IPS DF 6.9 (cell line): Measurements from ENCODE around the gene BEX3.
A peak's percentile ranks its signal among the peaks of the same experiment; 100 is the strongest.
"Not testable (repeated sequence)": the region's sequence is repeated elsewhere in the genome, so short reads cannot be mapped to it uniquely, and the experiment has no call there.

Experiments
- DNase-seq: peaks from one replicate; pipeline ENCODE4 v3.0.0-alpha.2; 2013; ENCODE audit warnings: low read depth, low spot score
- H3K27ac ChIP-seq: one replicate; pipeline ENCODE4 v1.5.1; 2013; ENCODE audit warnings: low read length, control low read depth
- H3K27me3 ChIP-seq: 2 replicates; pipeline ENCODE4 v1.6.1; 2013; ENCODE audit warnings: mild to moderate bottlenecking, low read length; ENCODE audit not compliant: control insufficient read depth, insufficient read depth
- H3K36me3 ChIP-seq: 2 replicates; pipeline ENCODE4 v1.6.1; 2013; ENCODE audit warnings: low read length; ENCODE audit not compliant: control insufficient read depth, insufficient read depth
- H3K4me1 ChIP-seq: 2 replicates; pipeline ENCODE4 v1.6.1; 2013; ENCODE audit warnings: low read length; ENCODE audit not compliant: control insufficient read depth, insufficient read depth
- H3K4me3 ChIP-seq: 2 replicates; pipeline ENCODE4 v1.5.1; 2013; ENCODE audit warnings: mild to moderate bottlenecking, low read length
- H3K9me3 ChIP-seq: 2 replicates; pipeline ENCODE4 v1.6.1; 2013; ENCODE audit warnings: low read length, inconsistent platforms; ENCODE audit not compliant: control insufficient read depth, insufficient read depth
- WGBS: extraction: QIAGEN DNeasy Blood & Tissue Kit; methylation state at CpG from one replicate; pipeline ENCODE4 v1.1.7; 2013; ENCODE audit warnings: mixed read lengths, missing lambda C conversion rate; ENCODE audit not compliant: insufficient read length, insufficient coverage; 5-methylcytosine and 5-hydroxymethylcytosine counted together

BEX3 gene

DNA sequence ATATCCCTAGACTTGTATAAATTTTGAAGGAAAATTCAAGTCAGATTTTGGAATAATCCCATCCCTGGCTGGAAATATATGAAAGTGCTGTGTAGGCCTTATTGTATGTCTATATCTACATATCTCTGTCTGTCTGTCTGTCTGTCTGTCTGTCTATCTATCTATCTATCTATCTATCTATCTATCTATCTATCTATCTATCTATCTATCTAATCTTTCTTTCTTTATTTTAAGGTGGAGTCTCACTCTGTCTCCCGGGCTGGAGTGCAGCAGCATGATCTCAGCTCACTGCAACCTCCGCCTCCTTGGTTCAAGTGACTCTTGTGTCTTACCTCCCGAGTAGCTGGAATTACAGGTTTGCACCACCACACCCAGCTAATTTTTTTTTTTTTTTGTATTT, 16.7 kb upstream of the BEX3 start:
- not testable (repeated sequence) for H3K36me3 ChIP-seq, H3K9me3 ChIP-seq, H3K27me3 ChIP-seq, H3K4me1 ChIP-seq, DNase-seq, H3K27ac ChIP-seq, H3K4me3 ChIP-seq
- WGBS, result no CpG with 5 or more reads among the region's 3 CpGs

DNA sequence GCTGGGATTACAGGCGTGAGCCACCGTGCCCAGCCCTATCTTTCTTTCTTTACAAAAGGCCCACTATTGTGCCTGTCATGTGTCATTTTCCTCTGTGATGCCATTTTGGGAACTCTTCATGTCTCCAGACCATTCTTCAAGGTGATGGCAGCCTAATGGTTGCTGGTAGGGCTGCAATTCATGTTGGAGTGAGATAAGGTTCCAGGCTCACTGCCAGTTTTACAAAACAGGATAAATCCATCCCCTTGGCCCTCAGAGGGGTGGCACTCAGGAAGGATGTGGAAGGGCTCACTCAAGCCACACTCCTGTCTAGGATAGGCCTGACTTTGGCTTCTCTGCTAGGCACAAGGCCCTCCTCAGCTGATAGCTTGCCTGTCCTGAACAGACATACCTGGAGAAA, 16.2 kb upstream of the BEX3 start:
- no peak overlapping the region for H3K4me3 ChIP-seq
- H3K36me3 ChIP-seq, result no peaks in the 10 kb centered on the region
- no peaks in the 10 kb centered on the region for H3K27me3 ChIP-seq
- no CpG with 5 or more reads among the region's 2 CpGs for WGBS
- no peak overlapping the region for H3K27ac ChIP-seq
- DNase-seq, result no peak
- H3K4me1 ChIP-seq, result no peaks in the 10 kb centered on the region
- no peaks in the 10 kb centered on the region for H3K9me3 ChIP-seq

DNA sequence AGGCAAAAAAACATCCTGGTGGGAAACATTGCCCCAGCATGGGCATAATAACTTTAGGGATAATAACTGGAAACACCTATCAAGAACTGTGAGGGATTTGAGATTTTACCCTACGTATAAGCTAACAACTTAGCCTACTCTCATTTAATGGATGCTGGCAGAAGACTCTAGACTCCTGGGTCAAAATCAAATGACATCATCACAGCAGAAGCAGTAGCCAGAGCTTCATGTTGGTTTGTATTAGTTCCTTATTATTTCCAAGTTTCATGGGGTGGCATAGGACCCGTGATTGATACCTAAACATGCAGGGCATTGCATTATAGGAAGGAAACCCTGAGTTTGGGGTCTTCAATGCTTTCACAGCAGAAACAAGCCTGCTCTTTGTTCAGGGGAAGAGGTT, 15.4 kb upstream of the BEX3 start:
- H3K27me3 ChIP-seq, result no peaks in the 10 kb centered on the region

DNA sequence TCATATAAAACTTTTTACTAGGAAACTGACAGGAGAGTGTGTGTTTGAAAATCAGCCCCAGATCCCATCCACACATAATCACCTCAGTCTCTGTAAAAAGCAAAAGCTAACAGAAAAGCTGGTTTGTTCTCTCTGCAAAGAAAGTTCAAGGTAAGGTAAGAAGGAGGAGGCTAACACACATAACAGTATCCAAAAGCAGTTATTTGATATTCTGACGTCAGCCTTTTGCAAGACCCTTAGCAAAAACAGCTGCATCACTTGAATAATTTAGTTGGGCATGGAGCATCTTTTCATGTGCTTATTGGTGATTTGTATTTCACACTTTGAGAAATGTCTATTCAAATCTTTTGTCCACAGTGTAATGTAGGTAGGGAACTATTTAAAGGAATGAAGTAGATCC, 14.5 kb upstream of the BEX3 start:
- WGBS, result no CpG with 5 or more reads among the region's 1 CpG
- no peak overlapping the region for H3K27ac ChIP-seq
- H3K9me3 ChIP-seq, result no peaks in the 10 kb centered on the region
- H3K27me3 ChIP-seq, result no peaks in the 10 kb centered on the region
- H3K4me1 ChIP-seq, result no peaks in the 10 kb centered on the region
- no peak for DNase-seq
- H3K4me3 ChIP-seq, result no peak overlapping the region
- H3K36me3 ChIP-seq, result no peaks in the 10 kb centered on the region

More for the DNA sequence above, 15.4 kb upstream of the BEX3 start:
- Histone ChIP-seq H3K4me3 (no peak overlapping the region), H3K9me3 (no peaks in the 10 kb centered on the region), H3K4me1 (no peaks in the 10 kb centered on the region), H3K36me3 (no peaks in the 10 kb centered on the region), H3K27ac (no peak overlapping the region)
- no CpG with 5 or more reads among the region's 2 CpGs for WGBS
- DNase-seq, result no peak

DNA sequence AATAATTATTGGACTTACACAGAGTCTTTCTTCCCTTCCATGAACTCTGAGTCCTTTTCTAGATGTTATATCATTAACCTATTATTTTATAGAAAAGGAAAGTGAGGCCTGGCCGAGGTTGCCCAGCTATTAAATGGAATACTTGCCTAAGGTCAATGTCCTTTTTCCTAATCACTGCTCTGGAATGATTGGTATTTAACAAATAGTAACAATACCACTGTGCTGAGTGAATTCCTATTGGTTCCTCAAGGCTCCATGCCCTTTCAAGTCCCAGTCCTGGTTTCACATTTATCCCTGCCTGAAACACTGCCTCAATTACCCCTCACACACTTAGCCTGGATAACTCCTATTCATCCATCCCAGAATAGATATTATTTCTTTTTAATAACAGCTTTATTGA, 13.9 kb upstream of the BEX3 start:
- no peak overlapping the region for H3K27ac ChIP-seq
- peaks cover 1% of the 10 kb centered on the region; the same call in 1 of the 2 replicates for H3K4me1 ChIP-seq
- H3K27me3 ChIP-seq, result no peaks in the 10 kb centered on the region
- H3K9me3 ChIP-seq, result no peaks in the 10 kb centered on the region
- H3K4me3 ChIP-seq, result no peak overlapping the region
- no CpG with 5 or more reads among the region's 1 CpG for WGBS
- no peaks in the 10 kb centered on the region for H3K36me3 ChIP-seq
- DNase-seq, result no peak

DNA sequence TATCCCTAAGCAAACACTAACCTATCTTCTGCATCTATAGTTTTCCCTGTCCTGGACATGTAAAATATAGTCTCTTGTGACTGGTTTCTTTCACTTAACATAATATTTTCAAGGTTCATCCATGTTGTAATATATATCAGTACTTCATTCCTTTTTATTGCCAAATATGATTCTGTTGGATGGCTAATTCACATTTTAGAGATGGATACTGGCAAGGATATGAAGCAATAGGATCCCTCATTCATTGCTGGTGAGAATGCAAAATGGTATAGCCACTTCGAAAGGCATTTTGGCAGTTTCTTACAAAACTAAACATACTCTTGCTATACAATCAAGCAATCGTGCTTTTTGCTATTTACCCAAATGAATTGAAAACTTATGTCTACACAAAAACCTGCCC, 13.3 kb upstream of the BEX3 start:
- H3K4me1 ChIP-seq, result peaks cover 2% of the 10 kb centered on the region; the same call in 1 of the 2 replicates
- no peaks in the 10 kb centered on the region for H3K27me3 ChIP-seq
- no peak overlapping the region for H3K4me3 ChIP-seq
- H3K36me3 ChIP-seq, result no peaks in the 10 kb centered on the region
- DNase-seq, result no peak
- no CpG with 5 or more reads among the region's 2 CpGs for WGBS
- H3K27ac ChIP-seq, result no peak overlapping the region
- no peaks in the 10 kb centered on the region for H3K9me3 ChIP-seq

DNA sequence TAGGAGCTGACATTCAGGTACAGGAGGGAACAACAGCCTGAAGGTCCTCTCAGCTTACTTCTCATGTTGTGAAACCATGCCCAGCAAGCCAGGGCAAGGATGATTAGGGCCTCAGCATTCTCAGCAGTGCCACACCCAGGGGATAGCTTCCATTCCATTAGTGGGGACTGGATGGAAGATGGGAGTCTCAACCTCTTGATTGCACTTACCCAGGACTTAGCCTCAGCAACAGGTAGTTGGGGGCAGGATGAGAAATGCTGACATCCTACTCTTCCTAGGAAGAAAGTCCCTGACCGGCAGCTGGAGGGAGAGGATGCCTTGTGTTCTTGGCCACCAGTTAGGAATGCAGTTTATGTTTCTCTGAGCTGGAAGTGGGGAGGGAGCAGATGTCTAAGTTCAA, 8.8 kb upstream of the BEX3 start:
- DNase-seq, result no peak
- WGBS, result no CpG with 5 or more reads among the region's 1 CpG
- Histone ChIP-seq H3K4me3 (no peak overlapping the region), H3K9me3 (no peaks in the 10 kb centered on the region), H3K36me3 (no peaks in the 10 kb centered on the region), H3K27me3 (no peaks in the 10 kb centered on the region), H3K27ac (no peak overlapping the region), H3K4me1 (peaks cover 2% of the 10 kb centered on the region; the same call in 1 of the 2 replicates)

DNA sequence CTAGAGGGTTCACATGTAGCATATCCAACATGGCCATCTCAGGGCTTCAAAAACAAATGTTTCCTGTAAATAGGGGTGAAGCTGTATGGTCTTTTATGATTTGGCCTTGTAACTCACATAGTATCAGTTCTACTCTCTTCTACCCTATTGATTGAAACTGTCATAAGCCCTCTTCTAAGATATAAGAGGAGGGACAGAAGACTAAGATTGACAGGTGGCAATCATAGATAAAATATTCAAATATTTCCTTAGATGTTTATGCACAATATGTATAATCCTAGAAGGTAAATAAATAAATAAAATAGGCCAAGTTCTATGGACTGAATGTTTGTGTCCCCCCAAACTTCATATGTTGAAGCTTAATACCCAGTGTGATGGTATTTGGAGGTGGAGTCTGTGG, 6.9 kb upstream of the BEX3 start:
- Histone ChIP-seq H3K9me3 (no peaks in the 10 kb centered on the region), H3K36me3 (no peaks in the 10 kb centered on the region), H3K27me3 (no peaks in the 10 kb centered on the region), H3K4me3 (no peak overlapping the region), H3K27ac (no peak overlapping the region), H3K4me1 (peaks cover 2% of the 10 kb centered on the region; the same call in 1 of the 2 replicates)
- no peak for DNase-seq

DNA sequence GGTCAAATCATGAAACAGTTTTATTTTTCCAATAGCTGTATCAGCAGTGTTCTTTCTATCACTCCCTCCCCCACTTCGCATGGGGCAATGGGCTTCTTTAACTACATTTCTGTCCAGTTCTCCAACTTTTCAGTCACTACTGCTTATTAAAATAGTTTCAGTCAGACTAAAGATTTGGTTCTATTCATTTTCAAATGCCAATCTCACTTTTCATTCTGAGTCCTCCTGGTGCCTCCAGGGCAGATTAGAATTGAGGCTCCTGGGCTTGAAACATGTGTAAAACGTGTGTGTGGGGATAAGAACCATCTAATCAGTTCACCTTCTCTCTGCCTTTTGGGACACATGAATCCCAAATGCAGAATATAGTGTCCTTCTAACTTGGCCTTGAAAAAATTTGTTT, 3.5 kb upstream of the BEX3 start:
- no peak for DNase-seq
- no peak overlapping the region for H3K27ac ChIP-seq
- WGBS, result no CpG with 5 or more reads among the region's 2 CpGs
- no peak overlapping the region for H3K4me3 ChIP-seq
- no peaks in the 10 kb centered on the region for H3K27me3 ChIP-seq
- no peaks in the 10 kb centered on the region for H3K36me3 ChIP-seq
- H3K9me3 ChIP-seq, result no peaks in the 10 kb centered on the region
- H3K4me1 ChIP-seq, result no peaks in the 10 kb centered on the region

DNA sequence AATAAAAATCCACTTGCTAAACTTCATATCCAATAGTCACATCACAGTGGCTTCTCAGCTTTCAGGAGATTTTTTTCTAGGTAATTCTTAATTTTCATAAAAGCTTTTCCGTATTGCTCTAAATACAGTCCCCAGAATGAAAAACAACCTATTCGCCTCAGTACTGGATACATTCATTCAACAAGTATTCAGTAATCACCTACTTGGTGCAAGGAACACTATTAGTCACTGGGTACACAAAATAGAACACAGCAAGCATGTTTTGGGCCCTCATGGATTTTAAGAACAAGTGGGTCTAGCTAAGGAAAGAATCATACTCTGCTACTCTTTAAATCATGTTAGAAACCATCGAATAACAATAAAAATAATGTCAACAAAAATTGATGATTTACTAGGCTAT, 2.8 kb upstream of the BEX3 start:
- Histone ChIP-seq H3K4me1 (no peaks in the 10 kb centered on the region), H3K9me3 (no peaks in the 10 kb centered on the region), H3K27me3 (no peaks in the 10 kb centered on the region), H3K4me3 (no peak overlapping the region), H3K36me3 (peaks cover 1% of the 10 kb centered on the region; the same call in 1 of the 2 replicates), H3K27ac (no peak overlapping the region)
- DNase-seq, result no peak
- no CpG with 5 or more reads among the region's 3 CpGs for WGBS

DNA sequence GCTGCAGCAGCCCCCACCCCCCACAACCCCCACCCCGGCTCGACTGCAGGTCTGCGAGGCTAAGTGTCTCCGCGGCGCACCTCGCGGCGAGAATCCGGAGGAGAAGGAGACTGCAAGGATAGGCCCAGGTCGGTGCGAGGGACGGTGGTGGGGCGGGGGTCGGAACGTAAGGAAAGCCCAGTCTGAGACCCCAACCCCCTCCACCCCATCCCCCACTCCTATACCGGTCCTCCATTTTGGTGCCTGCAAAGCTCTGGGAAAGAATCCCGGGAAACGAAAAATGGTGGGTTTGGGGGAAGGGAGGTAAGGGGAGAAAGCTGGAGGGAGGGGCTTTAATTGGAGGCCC, 614 bp downstream of the BEX3 start:
- H3K27me3 ChIP-seq, result no peaks in the 10 kb centered on the region
- peaks cover 3% of the 10 kb centered on the region; the same call in 1 of the 2 replicates for H3K36me3 ChIP-seq
- no peaks in the 10 kb centered on the region for H3K4me1 ChIP-seq
- no peak for DNase-seq
- H3K27ac ChIP-seq, result no peak overlapping the region
- no CpG with 5 or more reads among the region's 19 CpGs for whole genome bisulfite sequencing
- H3K4me3 ChIP-seq, result peak overlapping the region; percentile 52
- no peaks in the 10 kb centered on the region for H3K9me3 ChIP-seq
